Mesendoderm (in vitro differentiated cells): ENCODE results near the gene DNAJB12.
A peak's percentile ranks its signal among the peaks of the same experiment; 100 is the strongest.

Source experiments
- DNase-seq: peaks from one replicate; pipeline ENCODE4 v3.0.0; 2013
- H2AK5ac ChIP-seq: 2 replicates; pipeline ENCODE4 v1.6.1; 2013; ENCODE audit warnings: low read length, inconsistent platforms
- H2BK120ac ChIP-seq: 2 replicates; pipeline ENCODE4 v1.6.1; 2013; ENCODE audit warnings: low read depth, mild to moderate bottlenecking, low read length, moderate library complexity, mixed read lengths
- H2BK15ac ChIP-seq: replicated peaks from 2 replicates; pipeline ENCODE4 v1.6.1; 2013; ENCODE audit warnings: low read depth, mild to moderate bottlenecking, moderate library complexity
- H2BK5ac ChIP-seq: 2 replicates; pipeline ENCODE4 v1.6.1; 2013; ENCODE audit warnings: low read length, inconsistent platforms
- H3K18ac ChIP-seq: 2 replicates; pipeline ENCODE4 v1.6.1; 2013; ENCODE audit warnings: mild to moderate bottlenecking, low read length, mixed read lengths
- H3K23ac ChIP-seq: one replicate; pipeline ENCODE4 v1.6.1; 2013; ENCODE audit warnings: low read length
- H3K27ac ChIP-seq: 2 replicates; pipeline ENCODE4 v1.5.1; 2013; ENCODE audit warnings: low read depth, mild to moderate bottlenecking, inconsistent platforms, low read length, moderate library complexity
- H3K27me3 ChIP-seq: 2 replicates; pipeline ENCODE4 v1.6.1; 2013; ENCODE audit warnings: low read length, control low read depth, mild to moderate bottlenecking, inconsistent platforms; ENCODE audit not compliant: insufficient read depth, poor library complexity
- H3K36me3 ChIP-seq: 2 replicates; pipeline ENCODE4 v1.6.1; 2013; ENCODE audit warnings: low read length, inconsistent platforms; ENCODE audit not compliant: control insufficient read depth, insufficient read depth
- H3K4ac ChIP-seq: one replicate; pipeline ENCODE4 v1.6.1; 2013; ENCODE audit warnings: low read depth, mild to moderate bottlenecking, low read length, moderate library complexity
- H3K4me1 ChIP-seq: 2 replicates; pipeline ENCODE4 v1.6.1; 2013; ENCODE audit warnings: low read depth, low read length, inconsistent platforms; ENCODE audit not compliant: control insufficient read depth
- H3K4me2 ChIP-seq: 2 replicates; pipeline ENCODE4 v1.6.1; 2013; ENCODE audit warnings: low read length
- H3K4me3 ChIP-seq: 2 replicates; pipeline ENCODE4 v1.5.1; 2013; ENCODE audit warnings: mild to moderate bottlenecking, low read length
- H3K56ac ChIP-seq: one replicate; pipeline ENCODE4 v1.6.1; 2013; ENCODE audit warnings: low read length
- H3K79me1 ChIP-seq: 2 replicates; pipeline ENCODE4 v1.6.1; 2013; ENCODE audit warnings: low read length, inconsistent platforms
- H3K79me2 ChIP-seq: 2 replicates; pipeline ENCODE4 v1.6.1; 2013; ENCODE audit warnings: mild to moderate bottlenecking, low read length; ENCODE audit not compliant: control insufficient read depth, insufficient read depth
- H3K9ac ChIP-seq: 2 replicates; pipeline ENCODE4 v1.6.1; 2013; ENCODE audit warnings: low read length, inconsistent platforms
- H4K5ac ChIP-seq: one replicate; pipeline ENCODE4 v1.6.1; 2013; ENCODE audit warnings: low read length
- H4K8ac ChIP-seq: one replicate; pipeline ENCODE4 v1.6.1; 2013; ENCODE audit warnings: low read depth, mild to moderate bottlenecking, control low read depth, low read length, moderate library complexity
- WGBS: extraction: QIAGEN DNeasy Blood & Tissue Kit; methylation state at CpG from one replicate; pipeline ENCODE4 v1.1.7; 2013; ENCODE audit warnings: low lambda C conversion rate, missing lambda C conversion rate; ENCODE audit not compliant: insufficient coverage; ENCODE audit errors: extremely low coverage; 5-methylcytosine and 5-hydroxymethylcytosine counted together

DNAJB12 gene

GRCh38 chr10:72319416-72320254, 35.1 kb downstream of the DNAJB12 start:
- peak overlapping the region; percentile 84 for H3K56ac ChIP-seq
- H4K5ac ChIP-seq = no peak overlapping the region
- H3K4me1 ChIP-seq = peaks cover 13% of the 10 kb centered on the region
- no peaks in the 10 kb centered on the region for H3K79me1 ChIP-seq
- no peaks in the 10 kb centered on the region for H3K27me3 ChIP-seq
- H2AK5ac ChIP-seq = no peak overlapping the region
- H3K9ac ChIP-seq = peak overlapping the region; percentile 69
- peak overlapping the region; percentile 84 for H2BK120ac ChIP-seq
- peak overlapping the region; percentile 95 for H3K4ac ChIP-seq
- H3K36me3 ChIP-seq = no peaks in the 10 kb centered on the region
- H3K4me2 ChIP-seq = peak overlapping the region; percentile 24
- peak overlapping the region; percentile 36 for H3K23ac ChIP-seq
- H2BK5ac ChIP-seq = peak overlapping the region; percentile 14
- no CpG with 5 or more reads among the region's 60 CpGs for WGBS
- H4K8ac ChIP-seq = peak overlapping the region; percentile 7
- H2BK15ac ChIP-seq = no peak overlapping the region
- H3K18ac ChIP-seq = peak overlapping the region; percentile 77
- DNase-seq = peak; percentile 91
- H3K79me2 ChIP-seq = no peaks in the 10 kb centered on the region
- no peak overlapping the region for H3K4me3 ChIP-seq
- H3K27ac ChIP-seq = peak overlapping the region; percentile 85

GRCh38 chr10:72318418-72319262, 36.1 kb downstream of the DNAJB12 start:
- Histone ChIP-seq H3K36me3 (no peaks in the 10 kb centered on the region), H3K4me2 (no peak overlapping the region), H3K23ac (no peak overlapping the region)

GRCh38 chr10:72316748-72317435, 37.8 kb downstream of the DNAJB12 start:
- H3K27me3 ChIP-seq = no peaks in the 10 kb centered on the region
- H3K79me2 ChIP-seq = no peaks in the 10 kb centered on the region
- H3K27ac ChIP-seq = no peak overlapping the region
- H3K79me1 ChIP-seq = no peaks in the 10 kb centered on the region
- no peak overlapping the region for H3K23ac ChIP-seq
- peaks cover 11% of the 10 kb centered on the region for H3K4me1 ChIP-seq
- H3K56ac ChIP-seq = peak overlapping the region; percentile 25
- no peak overlapping the region for H2BK5ac ChIP-seq
- no CpG with 5 or more reads among the region's 12 CpGs for WGBS
- no peak overlapping the region for H3K4me2 ChIP-seq
- no peak overlapping the region for H2BK15ac ChIP-seq
- no peak overlapping the region for H3K18ac ChIP-seq
- H3K4ac ChIP-seq = no peak overlapping the region
- H2BK120ac ChIP-seq = no peak overlapping the region
- no peak overlapping the region for H4K8ac ChIP-seq
- H3K9ac ChIP-seq = no peak overlapping the region
- no peak overlapping the region for H3K4me3 ChIP-seq
- no peaks in the 10 kb centered on the region for H3K36me3 ChIP-seq
- H4K5ac ChIP-seq = no peak overlapping the region
- no peak for DNase-seq
- H2AK5ac ChIP-seq = no peak overlapping the region

More at GRCh38 chr10:72318418-72319262, 36.1 kb downstream of the DNAJB12 start:
- Histone ChIP-seq H2BK5ac (peak overlapping the region; percentile 28), H3K9ac (peak overlapping the region; percentile 69), H3K79me2 (no peaks in the 10 kb centered on the region), H3K4me3 (no peak overlapping the region), H2BK15ac (no peak overlapping the region), H3K56ac (peak overlapping the region; percentile 84), H3K4ac (peak overlapping the region; percentile 95), H2BK120ac (peak overlapping the region; percentile 62), H3K79me1 (no peaks in the 10 kb centered on the region), H3K27ac (peak overlapping the region; percentile 85), H3K4me1 (peaks cover 13% of the 10 kb centered on the region), H3K18ac (peak overlapping the region; percentile 77), H3K27me3 (no peaks in the 10 kb centered on the region), H4K5ac (no peak overlapping the region), H4K8ac (no peak overlapping the region), H2AK5ac (peak overlapping the region; percentile 54)
- WGBS = no CpG with 5 or more reads among the region's 10 CpGs
- peak; percentile 77 for DNase-seq

- no peaks in the 10 kb centered on the region for H3K79me2 ChIP-seq
- H3K4ac ChIP-seq = no peak overlapping the region
- H3K23ac ChIP-seq = no peak overlapping the region
- no peaks in the 10 kb centered on the region for H3K36me3 ChIP-seq
- no peak overlapping the region for H4K5ac ChIP-seq
- H3K56ac ChIP-seq = no peak overlapping the region
- no peak overlapping the region for H2BK15ac ChIP-seq
- H3K4me2 ChIP-seq = no peak overlapping the region
- H3K27ac ChIP-seq = no peak overlapping the region
- no CpG with 5 or more reads among the region's 3 CpGs for WGBS
- no peak overlapping the region for H2BK5ac ChIP-seq
- no peak overlapping the region for H3K18ac ChIP-seq
- H4K8ac ChIP-seq = no peak overlapping the region
- H3K4me3 ChIP-seq = no peak overlapping the region
- H3K4me1 ChIP-seq = peaks cover 7% of the 10 kb centered on the region
- no peak overlapping the region for H2AK5ac ChIP-seq
- H2BK120ac ChIP-seq = no peak overlapping the region
- H3K79me1 ChIP-seq = no peaks in the 10 kb centered on the region
- H3K27me3 ChIP-seq = no peaks in the 10 kb centered on the region
- no peak overlapping the region for H3K9ac ChIP-seq
- DNase-seq = no peak
Observed at GRCh38 chr10:72316386-72316700, 38.4 kb downstream of the DNAJB12 start.

GRCh38 chr10:72315611-72316385, 38.9 kb downstream of the DNAJB12 start:
- no CpG with 5 or more reads among the region's 2 CpGs for WGBS

More at GRCh38 chr10:72315611-72316385, 38.9 kb downstream of the DNAJB12 start:
- Histone ChIP-seq H3K56ac (peak overlapping the region; percentile 11), H2AK5ac (no peak overlapping the region), H2BK15ac (no peak overlapping the region), H4K8ac (no peak overlapping the region), H3K79me2 (no peaks in the 10 kb centered on the region), H4K5ac (no peak overlapping the region), H3K4me1 (peaks cover 5% of the 10 kb centered on the region), H2BK5ac (no peak overlapping the region), H3K9ac (no peak overlapping the region), H3K4ac (no peak overlapping the region), H3K4me2 (no peak overlapping the region), H3K36me3 (no peaks in the 10 kb centered on the region), H3K79me1 (no peaks in the 10 kb centered on the region), H3K27me3 (no peaks in the 10 kb centered on the region), H2BK120ac (no peak overlapping the region), H3K27ac (no peak overlapping the region), H3K18ac (no peak overlapping the region), H3K23ac (no peak overlapping the region), H3K4me3 (no peak overlapping the region)
- no peak for DNase-seq
